IgD-negative memory B cell (primary cell): ENCODE data around the gene KCNN3. TPM values are rescaled to one million over a fixed set of nuclear protein-coding genes. Genes with fewer than 3 reads are reported as not detected.
A peak's percentile ranks its signal among the peaks of the same experiment; 100 is the strongest.

ENCODE experiments used
- H3K27ac Mint-ChIP-seq, 3 donors: one replicate each; pipeline ENCODE4 v1.8.0; 2020 to 2022; ENCODE audit warnings: mild to moderate bottlenecking in 3 of 3, mixed read lengths in 3 of 3, moderate library complexity in 1 of 3
- H3K27me3 Mint-ChIP-seq: one replicate; pipeline ENCODE4 v1.8.0; 2021; ENCODE audit warnings: mixed read lengths
- H3K36me3 Mint-ChIP-seq: one replicate; pipeline ENCODE4 v1.8.0; 2020; ENCODE audit warnings: mild to moderate bottlenecking, mixed read lengths
- H3K4me1 Mint-ChIP-seq, 3 donors: one replicate each; pipeline ENCODE4 v1.8.0; 2020 to 2022; ENCODE audit warnings: mixed read lengths in 3 of 3, mild to moderate bottlenecking in 1 of 3
- H3K4me3 Mint-ChIP-seq, 4 donors: one replicate each; pipeline ENCODE4 v1.8.0; 2020 to 2022; ENCODE audit warnings: mild to moderate bottlenecking in 4 of 4, mixed read lengths in 4 of 4, moderate library complexity in 3 of 4
- H3K9me3 Mint-ChIP-seq, 3 donors: one replicate each; pipeline ENCODE4 v1.8.0; 2020 to 2021; ENCODE audit warnings: mixed read lengths in 3 of 3, mild to moderate bottlenecking in 1 of 3
- polyA plus RNA-seq: library from polyadenylated mRNA; unstranded; fragments of 300-500 nt; fragmentation: Illumina TruSeq; gene quantifications from one replicate; pipeline ENCODE4 v1.2.3, GENCODE V29; 2021

Gene KCNN3
- polyA plus RNA-seq, 1 donor from 2014 or later, result 0.88 TPM

DNA sequence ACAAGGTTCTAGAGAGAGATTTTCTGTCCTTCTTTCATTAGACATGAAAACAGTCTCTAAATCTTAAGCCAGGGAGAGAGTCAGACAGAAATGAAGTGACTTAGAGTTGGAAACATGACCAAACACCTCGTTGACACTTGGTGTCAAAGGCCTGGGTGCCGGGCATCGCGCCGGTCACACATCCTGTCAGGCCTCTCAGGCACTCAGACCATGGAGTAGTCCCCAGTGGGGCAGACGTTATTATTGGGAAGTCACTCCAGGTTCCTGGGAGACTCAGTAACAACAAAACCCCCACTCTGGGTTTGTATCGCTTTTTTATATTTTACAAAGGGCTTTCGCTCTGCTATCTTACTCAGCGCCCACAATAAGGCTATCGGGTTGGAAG is 25.8 kb downstream of the KCNN3 start:
- peaks cover 7 to 14% (median 9%) of the 10 kb centered on the region in 3 donors for H3K4me1 Mint-ChIP-seq
- H3K27me3 Mint-ChIP-seq, result peaks cover 18% of the 10 kb centered on the region
- H3K9me3 Mint-ChIP-seq, result no peaks in the 10 kb centered on the region
- no peak overlapping the region for H3K27ac Mint-ChIP-seq
- H3K36me3 Mint-ChIP-seq, result no peaks in the 10 kb centered on the region
- H3K4me3 Mint-ChIP-seq, result peak overlapping the region in 2 of 4 donors; percentile 70 to 73

- H3K36me3 Mint-ChIP-seq, result no peaks in the 10 kb centered on the region
- peaks cover 18% of the 10 kb centered on the region for H3K27me3 Mint-ChIP-seq
- peaks cover 7 to 14% (median 9%) of the 10 kb centered on the region in 3 donors for H3K4me1 Mint-ChIP-seq
- H3K9me3 Mint-ChIP-seq, result no peaks in the 10 kb centered on the region
- peak overlapping the region in 2 of 4 donors; percentile 70 to 73 for H3K4me3 Mint-ChIP-seq
- peak overlapping the region in 1 of 3 donors; percentile 50 for H3K27ac Mint-ChIP-seq
Observed at GRCh38 chr1:154843636-154844296, 26.3 kb downstream of the KCNN3 start.

DNA sequence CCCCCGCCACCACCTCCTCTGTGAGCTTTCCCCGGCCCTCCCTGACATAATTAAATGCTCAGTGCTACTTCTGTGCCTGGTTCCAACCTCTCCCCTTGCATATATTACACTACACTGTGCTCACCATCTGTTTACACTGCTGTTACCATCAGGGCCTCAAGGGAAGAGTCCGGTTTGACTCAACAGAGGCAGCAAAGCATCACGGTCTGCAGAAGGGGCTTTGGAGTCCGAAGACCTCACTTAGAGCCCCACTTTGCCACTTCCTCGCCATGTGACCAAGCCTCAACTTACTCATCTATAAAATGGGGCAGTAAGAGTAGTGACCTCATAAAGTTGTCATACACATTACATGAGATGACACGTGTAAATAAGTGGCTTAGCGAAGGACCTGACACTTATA is 27.4 kb downstream of the KCNN3 start:
- Mint-ChIP-seq H3K4me1 (peaks cover 10 to 24% (median 12%) of the 10 kb centered on the region in 3 donors), H3K27ac (no peak overlapping the region), H3K9me3 (no peaks in the 10 kb centered on the region), H3K36me3 (no peaks in the 10 kb centered on the region), H3K27me3 (peaks cover 24% of the 10 kb centered on the region), H3K4me3 (no peak overlapping the region)

DNA sequence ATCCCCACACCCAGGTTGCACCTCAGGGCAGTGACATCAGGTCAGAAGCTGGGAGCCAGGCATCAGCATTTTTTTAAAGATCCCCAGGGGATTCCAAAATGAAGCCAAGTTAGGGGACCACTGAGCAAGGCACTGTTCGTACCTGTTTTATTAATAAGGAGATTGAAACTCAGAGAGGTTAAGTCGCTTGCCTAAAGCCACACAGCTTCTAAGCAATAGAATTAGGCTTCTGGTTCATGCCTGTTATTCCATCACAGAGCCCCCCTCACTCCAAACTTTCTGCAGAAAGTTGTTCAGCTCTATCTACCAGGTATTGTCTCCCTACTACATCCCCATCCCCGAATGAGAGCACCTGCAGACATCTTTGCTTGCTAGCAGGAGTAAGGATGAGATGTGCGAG is 28.7 kb downstream of the KCNN3 start:
- no peaks in the 10 kb centered on the region for H3K36me3 Mint-ChIP-seq
- peaks cover 24% of the 10 kb centered on the region for H3K27me3 Mint-ChIP-seq
- H3K27ac Mint-ChIP-seq, result no peak overlapping the region
- peaks cover 10 to 25% (median 12%) of the 10 kb centered on the region in 3 donors for H3K4me1 Mint-ChIP-seq
- no peak overlapping the region for H3K4me3 Mint-ChIP-seq
- H3K9me3 Mint-ChIP-seq, result no peaks in the 10 kb centered on the region

GRCh38 chr1:154840269-154841176 is 29.6 kb downstream of the KCNN3 start:
- H3K9me3 Mint-ChIP-seq, result no peaks in the 10 kb centered on the region
- no peak overlapping the region for H3K27ac Mint-ChIP-seq
- H3K36me3 Mint-ChIP-seq, result no peaks in the 10 kb centered on the region
- H3K4me3 Mint-ChIP-seq, result no peak overlapping the region
- H3K27me3 Mint-ChIP-seq, result peaks cover 22% of the 10 kb centered on the region
- H3K4me1 Mint-ChIP-seq, result peaks cover 10 to 25% (median 12%) of the 10 kb centered on the region in 3 donors

DNA sequence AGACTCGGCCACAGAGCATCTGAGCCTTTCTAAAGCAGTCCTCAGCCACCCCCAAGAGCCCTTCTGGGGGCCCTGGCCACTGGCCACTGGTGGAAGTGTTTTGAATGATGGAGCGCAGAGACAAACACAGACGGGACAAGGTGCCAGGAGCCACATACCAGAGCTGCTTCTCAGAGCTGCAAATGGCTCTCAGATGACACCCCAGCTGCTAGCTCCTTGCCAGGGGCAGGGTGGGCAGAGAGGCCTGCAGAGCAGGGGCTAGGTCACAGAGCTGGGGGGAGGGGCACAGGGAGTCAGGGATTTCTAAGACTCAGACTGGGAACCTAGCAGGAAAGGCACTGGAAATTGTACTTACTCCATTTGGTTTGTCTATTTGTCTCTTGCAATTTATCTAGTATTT is 30.4 kb downstream of the KCNN3 start:
- H3K4me1 Mint-ChIP-seq, result peaks cover 10 to 25% (median 11%) of the 10 kb centered on the region in 3 donors
- H3K36me3 Mint-ChIP-seq, result no peaks in the 10 kb centered on the region
- peak overlapping the region in 1 of 3 donors; percentile 35 for H3K27ac Mint-ChIP-seq
- no peaks in the 10 kb centered on the region for H3K9me3 Mint-ChIP-seq
- H3K27me3 Mint-ChIP-seq, result peaks cover 20% of the 10 kb centered on the region
- no peak overlapping the region for H3K4me3 Mint-ChIP-seq

GRCh38 chr1:154838988-154839387 is 31.1 kb downstream of the KCNN3 start:
- Mint-ChIP-seq H3K4me3 (no peak overlapping the region), H3K36me3 (no peaks in the 10 kb centered on the region), H3K27ac (peak overlapping the region in 1 of 3 donors; percentile 35), H3K4me1 (peaks cover 7 to 21% (median 8%) of the 10 kb centered on the region in 3 donors), H3K27me3 (peaks cover 20% of the 10 kb centered on the region), H3K9me3 (no peaks in the 10 kb centered on the region)

DNA sequence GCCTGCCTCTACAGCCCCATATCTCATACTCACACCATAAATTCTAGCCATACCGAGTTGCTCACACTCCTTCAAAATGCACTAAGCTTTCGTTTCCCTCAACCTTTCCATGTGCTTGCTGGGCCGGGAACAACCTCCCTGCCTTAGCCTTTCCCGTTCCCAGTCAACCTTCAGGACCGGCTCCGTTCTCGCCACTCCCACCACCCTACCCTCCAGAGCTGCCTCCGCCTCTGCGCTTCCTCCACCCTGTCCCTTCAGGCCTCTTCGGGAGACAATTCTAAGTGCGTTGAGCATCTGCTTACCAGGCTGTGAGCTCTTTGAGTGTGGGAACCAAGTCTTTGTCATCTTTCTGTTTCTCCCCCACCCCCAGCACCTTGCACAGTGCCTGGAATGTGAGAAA is 31.6 kb downstream of the KCNN3 start:
- H3K27ac Mint-ChIP-seq, result peak overlapping the region in 1 of 3 donors; percentile 35

GRCh38 chr1:154837672-154838171 is 32.4 kb downstream of the KCNN3 start:
- Mint-ChIP-seq H3K36me3 (no peaks in the 10 kb centered on the region), H3K4me3 (peak overlapping the region in 1 of 4 donors; percentile 75), H3K27ac (peak overlapping the region in 1 of 3 donors; percentile 53), H3K4me1 (peaks cover 3 to 14% (median 5%) of the 10 kb centered on the region in 3 donors), H3K27me3 (peaks cover 13% of the 10 kb centered on the region), H3K9me3 (no peaks in the 10 kb centered on the region)

More for the DNA sequence above, 31.6 kb downstream of the KCNN3 start:
- Mint-ChIP-seq H3K36me3 (no peaks in the 10 kb centered on the region), H3K27me3 (peaks cover 16% of the 10 kb centered on the region), H3K4me3 (no peak overlapping the region), H3K9me3 (no peaks in the 10 kb centered on the region), H3K4me1 (peaks cover 5 to 16% (median 6%) of the 10 kb centered on the region in 3 donors)

DNA sequence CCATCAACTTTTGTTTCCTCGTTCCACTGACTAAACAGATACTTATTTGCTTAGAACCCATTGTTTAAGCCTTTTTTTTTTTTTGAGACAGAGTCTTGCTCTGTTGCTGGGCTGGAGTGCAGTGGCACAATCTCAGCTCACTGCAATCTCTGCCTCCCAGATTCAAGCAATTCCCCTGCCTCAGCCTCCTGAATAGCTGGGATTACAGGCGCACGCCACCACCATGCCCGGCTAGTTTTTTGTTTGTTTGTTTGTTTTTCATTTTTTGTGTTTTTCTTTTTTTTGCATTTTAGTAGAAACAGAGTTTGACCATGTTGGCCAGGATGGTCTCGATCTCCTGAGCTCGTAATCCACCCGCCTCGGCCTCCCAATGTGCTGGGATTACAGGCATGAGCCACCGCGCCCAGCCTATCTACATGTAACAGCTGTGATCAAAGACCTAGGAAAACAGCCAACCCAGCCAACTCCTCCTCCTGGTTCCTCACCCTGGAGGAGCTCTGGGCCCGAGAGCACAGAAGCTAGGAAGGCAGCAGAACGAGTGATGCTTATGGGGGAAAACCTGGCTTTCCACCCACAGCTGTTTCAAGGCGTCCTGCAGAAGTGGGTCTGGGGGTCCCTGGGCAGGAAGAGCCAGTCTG is 32.9 kb downstream of the KCNN3 start:
- H3K4me3 Mint-ChIP-seq, result peak overlapping the region in 1 of 4 donors; percentile 45
- H3K27me3 Mint-ChIP-seq, result peaks cover 11% of the 10 kb centered on the region
- H3K4me1 Mint-ChIP-seq, result peaks cover 3 to 14% (median 5%) of the 10 kb centered on the region in 3 donors
- no peaks in the 10 kb centered on the region for H3K36me3 Mint-ChIP-seq
- no peak overlapping the region for H3K27ac Mint-ChIP-seq
- H3K9me3 Mint-ChIP-seq, result no peaks in the 10 kb centered on the region

DNA sequence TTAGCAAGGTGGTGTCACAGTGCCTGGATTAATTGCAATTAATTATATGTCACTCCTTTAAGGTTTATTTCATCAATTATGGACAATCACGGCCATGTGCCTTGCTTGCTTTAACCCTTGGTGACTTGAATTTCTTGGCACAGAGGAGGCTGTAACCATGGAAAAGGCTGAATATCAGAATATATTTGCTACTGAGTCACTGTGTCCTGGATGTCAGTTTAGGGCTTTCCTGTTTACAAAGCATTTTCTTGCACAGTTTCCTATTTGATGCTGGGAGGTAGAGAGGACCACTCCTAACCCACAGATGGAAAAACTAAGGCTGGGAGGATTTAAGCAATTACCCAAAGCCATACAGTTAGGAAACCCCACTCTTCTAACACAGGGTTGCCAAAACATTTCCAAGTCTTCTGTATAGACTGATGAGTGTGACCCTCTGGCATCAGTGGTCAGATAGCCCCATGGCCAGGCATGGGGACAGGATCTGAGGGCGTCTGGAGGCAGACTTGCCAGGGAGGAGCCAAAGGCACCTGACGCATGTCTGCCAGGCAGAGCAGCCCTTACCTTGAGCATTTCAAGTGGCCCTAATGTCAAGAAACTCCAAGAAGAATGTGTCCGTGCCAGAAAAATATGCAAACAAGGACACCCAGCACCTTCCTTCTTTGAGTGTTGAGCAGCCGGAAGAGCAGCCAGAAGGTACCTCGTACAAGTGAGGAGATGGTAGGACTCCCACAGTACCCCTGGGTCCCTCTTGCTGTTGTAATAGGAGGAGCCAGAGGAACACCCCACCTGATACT is 34.4 kb downstream of the KCNN3 start:
- Mint-ChIP-seq H3K27ac (peak overlapping the region in 1 of 3 donors; percentile 53), H3K27me3 (peaks cover 11% of the 10 kb centered on the region), H3K4me3 (no peak overlapping the region), H3K9me3 (no peaks in the 10 kb centered on the region), H3K36me3 (no peaks in the 10 kb centered on the region), H3K4me1 (peaks cover 3 to 14% (median 5%) of the 10 kb centered on the region in 3 donors)

- Mint-ChIP-seq H3K36me3 (no peaks in the 10 kb centered on the region), H3K4me1 (peaks cover 3 to 11% (median 3%) of the 10 kb centered on the region in 3 donors), H3K9me3 (no peaks in the 10 kb centered on the region), H3K27me3 (peaks cover 11% of the 10 kb centered on the region), H3K4me3 (no peak overlapping the region), H3K27ac (no peak overlapping the region)
Observed at GRCh38 chr1:154833841-154834240, 36.2 kb downstream of the KCNN3 start.

GRCh38 chr1:154833209-154833608 is 36.9 kb downstream of the KCNN3 start:
- Mint-ChIP-seq H3K9me3 (no peaks in the 10 kb centered on the region), H3K27me3 (peaks cover 7% of the 10 kb centered on the region), H3K27ac (no peak overlapping the region), H3K4me3 (no peak overlapping the region), H3K4me1 (peaks cover 3 to 5% (median 3%) of the 10 kb centered on the region in 3 donors), H3K36me3 (no peaks in the 10 kb centered on the region)

- H3K4me1 Mint-ChIP-seq, result no peaks in the 10 kb centered on the region
- H3K36me3 Mint-ChIP-seq, result no peaks in the 10 kb centered on the region
- H3K27me3 Mint-ChIP-seq, result peaks cover 5% of the 10 kb centered on the region
- H3K4me3 Mint-ChIP-seq, result no peak overlapping the region
- H3K27ac Mint-ChIP-seq, result no peak overlapping the region
- no peaks in the 10 kb centered on the region for H3K9me3 Mint-ChIP-seq
Observed at GRCh38 chr1:154832384-154832783, 37.7 kb downstream of the KCNN3 start.
